NCI-H82 (cell line): ENCODE results near the gene MPZ.
"Not testable (repeated sequence)": the region's sequence is repeated elsewhere in the genome, so short reads cannot be mapped to it uniquely, and the experiment has no call there.

ENCODE experiments used
- DNase-seq: peaks from one replicate; lab custom pipeline; 2025; lab: John Stamatoyannopoulos, UW

The MPZ gene

DNA sequence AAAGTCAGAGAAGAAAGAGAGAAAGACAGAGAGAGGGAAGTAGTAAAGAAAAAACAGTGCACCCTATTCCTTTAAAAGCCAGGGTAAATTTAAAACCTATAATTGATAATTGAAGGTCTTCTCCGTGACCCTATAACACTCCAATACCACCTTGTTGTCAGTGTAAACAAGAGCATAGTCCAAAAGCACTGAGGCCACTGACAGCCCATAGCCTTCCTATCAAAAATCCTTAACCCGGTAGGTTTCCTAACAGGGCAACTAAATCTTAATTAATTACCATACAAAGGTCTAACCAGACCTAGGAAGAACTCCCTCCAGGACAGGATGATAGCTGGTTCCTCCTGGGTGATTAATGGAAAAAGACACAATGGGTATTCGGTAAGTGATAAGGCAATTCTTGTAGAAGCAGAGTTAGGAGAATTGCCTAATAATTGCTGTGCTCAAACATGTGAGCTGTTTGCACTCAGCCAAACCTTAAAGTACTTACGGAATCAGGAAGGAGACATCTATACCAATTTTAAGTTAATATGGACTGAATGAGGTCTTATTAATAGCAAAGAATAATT lies 53.7 kb downstream of the MPZ start:
- DNase-seq = not testable (repeated sequence)

DNA sequence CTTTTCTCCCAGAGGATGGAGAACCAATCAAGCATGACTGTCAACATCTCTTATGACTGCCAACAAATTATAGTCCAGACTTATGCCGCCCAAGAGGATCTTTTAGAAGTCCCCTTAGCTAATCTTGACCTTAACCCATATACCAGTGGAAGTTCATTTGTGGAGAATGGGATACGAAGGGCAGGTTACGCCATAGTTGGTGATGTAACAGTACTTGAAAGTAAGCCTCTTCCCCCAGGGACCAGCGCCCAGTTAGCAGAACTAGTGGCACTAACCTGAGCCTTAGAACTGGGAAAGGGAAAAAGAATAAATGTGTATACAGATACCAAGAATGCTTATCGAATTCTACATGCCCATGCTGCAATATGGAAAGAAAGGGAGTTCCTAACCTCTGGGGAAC lies 54.5 kb downstream of the MPZ start:
- not testable (repeated sequence) for DNase-seq
